ENCODE data around the gene REEP3.

GRCh38 chr10:63481815-63482421 lies 39.3 kb upstream of the REEP3 start:
- TF ChIP-seq POLR2A (IDR thresholded peaks at IDR 0.05): no peak
- no peak for TF ChIP-seq CTCF (IDR thresholded peaks at IDR 0.05)
- TF ChIP-seq POLR2AphosphoS5 (IDR thresholded peaks at IDR 0.05): no peak

Data from transverse colon (tissue), 4 donors.